Nephron (organoid): ENCODE measurements around the gene ZEB1.

Experiments used
- H3K27ac Mint-ChIP-seq, 3 experiments: 2 replicates each; pipeline ENCODE4 v1.8.0; 2020; ENCODE audit warnings: mixed read lengths in 3 of 3, mild to moderate bottlenecking in 2 of 3, moderate library complexity in 1 of 3
- H3K27me3 Mint-ChIP-seq: 2 replicates; pipeline ENCODE4 v1.8.0; 2021; ENCODE audit warnings: low read depth, mild to moderate bottlenecking, moderate library complexity, mixed read lengths
- H3K36me3 Mint-ChIP-seq: 2 replicates; pipeline ENCODE4 v1.8.0; 2020; ENCODE audit warnings: low read depth, mixed read lengths
- H3K4me1 Mint-ChIP-seq: 2 replicates; pipeline ENCODE4 v1.8.0; 2020; ENCODE audit warnings: mixed read lengths
- H3K4me3 Mint-ChIP-seq, 3 experiments: 2 replicates each; pipeline ENCODE4 v1.8.0; 2020; ENCODE audit warnings: mild to moderate bottlenecking in 3 of 3, mixed read lengths in 3 of 3, moderate library complexity in 2 of 3
- H3K9me3 Mint-ChIP-seq: 2 replicates; pipeline ENCODE4 v1.8.0; 2020; ENCODE audit warnings: mixed read lengths
- CTCF ChIP-seq, 3 experiments: fragments of 200-600 bp; sonication (generic); IDR thresholded peaks; one replicate each; pipeline ENCODE4 v1.5.0; 2021; ENCODE audit warnings: antibody characterized with exemption in 3 of 3; ENCODE audit not compliant: unreplicated experiment in 3 of 3

Gene ZEB1

GRCh38 chr10:31508234-31508633 lies 189.2 kb downstream of the ZEB1 start:
- no peak overlapping the region for H3K4me3 Mint-ChIP-seq
- H3K4me1 Mint-ChIP-seq = no peaks in the 10 kb centered on the region
- H3K36me3 Mint-ChIP-seq = peaks cover 67% of the 10 kb centered on the region
- peaks cover 52% of the 10 kb centered on the region for H3K9me3 Mint-ChIP-seq
- no peak overlapping the region for H3K27ac Mint-ChIP-seq
- peaks cover 3% of the 10 kb centered on the region for H3K27me3 Mint-ChIP-seq
- TF ChIP-seq CTCF (IDR thresholded peaks at IDR 0.05; ENCODE audit: unreplicated experiment in 3 of 3) = no peak

- no peak for TF ChIP-seq CTCF (IDR thresholded peaks at IDR 0.05; ENCODE audit: unreplicated experiment in 3 of 3)
- peaks cover 61% of the 10 kb centered on the region for H3K36me3 Mint-ChIP-seq
- H3K27me3 Mint-ChIP-seq = peaks cover 3% of the 10 kb centered on the region
- peaks cover 46% of the 10 kb centered on the region for H3K9me3 Mint-ChIP-seq
- no peak overlapping the region for H3K4me3 Mint-ChIP-seq
- H3K4me1 Mint-ChIP-seq = no peaks in the 10 kb centered on the region
- no peak overlapping the region for H3K27ac Mint-ChIP-seq
These were observed 189.9 kb downstream of the ZEB1 start for GRCh38 chr10:31508882-31509281.

- no peak overlapping the region for H3K27ac Mint-ChIP-seq
- peaks cover 3% of the 10 kb centered on the region for H3K27me3 Mint-ChIP-seq
- no peak for TF ChIP-seq CTCF (IDR thresholded peaks at IDR 0.05; ENCODE audit: unreplicated experiment in 3 of 3)
- no peak overlapping the region for H3K4me3 Mint-ChIP-seq
- H3K4me1 Mint-ChIP-seq = peaks cover 4% of the 10 kb centered on the region
- peaks cover 50% of the 10 kb centered on the region for H3K36me3 Mint-ChIP-seq
- peaks cover 35% of the 10 kb centered on the region for H3K9me3 Mint-ChIP-seq
These were observed 191.0 kb downstream of the ZEB1 start for GRCh38 chr10:31509989-31510388.

- no peaks in the 10 kb centered on the region for H3K9me3 Mint-ChIP-seq
- H3K4me3 Mint-ChIP-seq = no peak overlapping the region
- no peaks in the 10 kb centered on the region for H3K27me3 Mint-ChIP-seq
- H3K36me3 Mint-ChIP-seq = peaks cover 10% of the 10 kb centered on the region
- H3K27ac Mint-ChIP-seq = peak overlapping the region in 1 of 3 experiments; percentile 8
- TF ChIP-seq CTCF (IDR thresholded peaks at IDR 0.05; ENCODE audit: unreplicated experiment in 3 of 3) = no peak
- H3K4me1 Mint-ChIP-seq = peaks cover 5% of the 10 kb centered on the region
These were observed 196.1 kb downstream of the ZEB1 start for GRCh38 chr10:31515116-31515515.

GRCh38 chr10:31515819-31516402 lies 196.9 kb downstream of the ZEB1 start:
- Mint-ChIP-seq H3K4me3 (no peak overlapping the region), H3K36me3 (peaks cover 12% of the 10 kb centered on the region), H3K27me3 (no peaks in the 10 kb centered on the region), H3K4me1 (peaks cover 5% of the 10 kb centered on the region), H3K27ac (no peak overlapping the region), H3K9me3 (no peaks in the 10 kb centered on the region)
- TF ChIP-seq CTCF (IDR thresholded peaks at IDR 0.05; ENCODE audit: unreplicated experiment in 3 of 3) = no peak
